Measurements from ENCODE around the gene LCA5. TPM values are rescaled to one million over a fixed set of nuclear protein-coding genes. Genes with fewer than 3 reads are reported as not detected.

LCA5 gene
- total and polyA plus RNA-seq, 8 donors = 5.1 to 19.3 (median 14.6) TPM

DNA sequence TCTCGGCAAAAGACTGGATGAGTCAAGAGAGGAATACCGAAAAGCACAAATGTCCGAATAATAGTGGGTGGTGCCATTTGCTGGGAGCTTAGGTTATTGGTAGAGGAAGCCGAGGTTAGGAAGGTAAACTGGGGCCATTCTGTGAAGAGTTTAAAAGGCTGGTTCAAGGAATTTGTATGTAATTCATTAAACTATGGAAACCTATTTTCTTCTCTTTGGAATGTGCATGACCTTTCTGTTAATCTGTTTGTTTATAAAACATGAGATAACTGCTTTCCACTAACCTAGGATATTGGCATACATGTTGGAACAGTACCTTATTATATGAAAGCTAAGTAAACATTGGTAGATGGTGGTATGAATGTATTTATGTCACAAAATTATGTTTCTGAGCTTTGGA is 71.8 kb downstream of the LCA5 start:
- TF ChIP-seq, protein P1, sequence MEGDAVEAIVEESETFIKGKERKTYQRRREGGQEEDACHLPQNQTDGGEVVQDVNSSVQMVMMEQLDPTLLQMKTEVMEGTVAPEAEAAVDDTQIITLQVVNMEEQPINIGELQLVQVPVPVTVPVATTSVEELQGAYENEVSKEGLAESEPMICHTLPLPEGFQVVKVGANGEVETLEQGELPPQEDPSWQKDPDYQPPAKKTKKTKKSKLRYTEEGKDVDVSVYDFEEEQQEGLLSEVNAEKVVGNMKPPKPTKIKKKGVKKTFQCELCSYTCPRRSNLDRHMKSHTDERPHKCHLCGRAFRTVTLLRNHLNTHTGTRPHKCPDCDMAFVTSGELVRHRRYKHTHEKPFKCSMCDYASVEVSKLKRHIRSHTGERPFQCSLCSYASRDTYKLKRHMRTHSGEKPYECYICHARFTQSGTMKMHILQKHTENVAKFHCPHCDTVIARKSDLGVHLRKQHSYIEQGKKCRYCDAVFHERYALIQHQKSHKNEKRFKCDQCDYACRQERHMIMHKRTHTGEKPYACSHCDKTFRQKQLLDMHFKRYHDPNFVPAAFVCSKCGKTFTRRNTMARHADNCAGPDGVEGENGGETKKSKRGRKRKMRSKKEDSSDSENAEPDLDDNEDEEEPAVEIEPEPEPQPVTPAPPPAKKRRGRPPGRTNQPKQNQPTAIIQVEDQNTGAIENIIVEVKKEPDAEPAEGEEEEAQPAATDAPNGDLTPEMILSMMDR (IDR thresholded peaks at IDR 0.05) = no peak
- Histone ChIP-seq H3K4me1 (no peaks in the 10 kb centered on the region), H3K27me3 (no peaks in the 10 kb centered on the region), H3K27ac (no peak overlapping the region), H3K4me3 (no peak overlapping the region), H3K36me3 (no peaks in the 10 kb centered on the region), H3K9me3 (no peaks in the 10 kb centered on the region)
- intact Hi-C loops (cut with DNase I) = no loop called here
- DNase-seq (no peak), ATAC-seq (no peak)

DNA sequence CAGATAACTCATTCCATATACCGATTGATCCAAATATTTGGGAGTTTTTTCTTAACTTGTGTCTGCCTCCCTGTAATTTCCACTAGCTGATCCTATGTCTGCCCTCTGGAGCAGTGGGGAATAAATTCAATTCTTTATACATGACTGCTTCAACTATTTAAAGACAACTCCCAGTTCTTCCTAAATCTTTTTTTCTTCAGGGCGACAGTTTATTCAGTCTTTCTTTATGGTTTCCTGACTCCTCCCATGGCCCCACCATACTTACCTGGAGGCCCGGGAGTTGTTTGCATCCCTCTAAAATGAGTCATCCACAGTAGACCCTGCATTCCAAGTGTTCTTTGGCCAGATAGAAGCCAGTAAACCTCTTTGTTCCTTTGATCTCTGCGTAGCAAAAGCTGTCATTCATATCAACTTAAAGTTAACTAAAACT is 73.6 kb downstream of the LCA5 start:
- Histone ChIP-seq H3K4me1 (no peaks in the 10 kb centered on the region), H3K27me3 (no peaks in the 10 kb centered on the region), H3K27ac (no peak overlapping the region), H3K36me3 (no peaks in the 10 kb centered on the region), H3K9me3 (no peaks in the 10 kb centered on the region), H3K4me3 (no peak overlapping the region)
- ATAC-seq (peak; percentile 44), DNase-seq (no peak)
- TF ChIP-seq, protein P1 (IDR thresholded peaks at IDR 0.05) = no peak
- intact Hi-C loops (cut with DNase I) = no loop called here

DNA sequence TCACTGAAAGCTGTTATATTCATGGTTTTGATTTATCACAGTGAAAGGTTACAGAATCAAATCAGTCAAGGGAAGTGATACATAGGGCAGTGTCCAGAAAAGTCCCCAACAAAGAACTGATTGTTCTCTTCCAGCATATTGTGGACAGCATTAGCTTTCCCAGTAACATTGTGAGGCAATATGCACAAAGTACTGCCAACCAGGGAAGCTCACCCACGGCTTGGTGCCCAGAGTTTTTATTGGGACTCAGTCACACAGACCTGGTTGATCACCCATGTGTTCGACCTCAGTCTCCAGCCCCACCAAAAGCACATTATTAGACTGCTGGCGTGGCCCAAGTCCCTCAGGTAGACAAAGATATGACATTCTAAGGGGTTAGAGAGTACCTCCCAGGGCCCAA is 76.0 kb downstream of the LCA5 start:
- H3K27ac ChIP-seq = no peak overlapping the region
- TF ChIP-seq, protein P1 (IDR thresholded peaks at IDR 0.05) = no peak
- intact Hi-C loops (cut with DNase I) = no loop called here
- no peak for DNase-seq
- no peaks in the 10 kb centered on the region for H3K4me1 ChIP-seq
- no peak overlapping the region for H3K4me3 ChIP-seq
- no peaks in the 10 kb centered on the region for H3K36me3 ChIP-seq
- no peaks in the 10 kb centered on the region for H3K9me3 ChIP-seq
- H3K27me3 ChIP-seq = no peaks in the 10 kb centered on the region
- ATAC-seq = no peak

DNA sequence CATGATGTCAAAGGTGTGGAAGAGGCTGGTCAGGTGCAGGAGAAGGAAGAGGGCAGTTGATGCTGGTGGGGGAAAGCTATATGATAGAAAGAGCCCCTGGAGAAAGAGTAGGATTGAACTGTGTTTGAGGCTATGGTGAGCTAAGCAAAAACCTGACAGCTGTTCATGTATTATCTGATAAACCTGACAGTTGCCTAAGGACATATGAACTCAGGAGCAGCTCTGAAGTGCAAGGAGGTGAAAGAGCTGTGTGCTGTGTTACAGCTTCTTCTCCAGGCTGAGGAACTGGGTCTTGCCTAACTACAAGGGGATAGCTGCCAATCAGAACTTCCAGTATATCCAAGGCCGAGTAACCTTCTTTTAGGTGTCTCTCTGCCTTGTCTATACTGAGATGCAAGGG is 81.8 kb downstream of the LCA5 start:
- no peak for DNase-seq
- ATAC-seq = no peak
- no peak overlapping the region for H3K27ac ChIP-seq
- peaks cover 4% of the 10 kb centered on the region in 2 donors for H3K4me1 ChIP-seq
- H3K27me3 ChIP-seq = no peaks in the 10 kb centered on the region
- no peak overlapping the region for H3K4me3 ChIP-seq
- intact Hi-C loops (cut with DNase I) = no loop called here
- TF ChIP-seq, protein P1 (IDR thresholded peaks at IDR 0.05) = no peak
- no peaks in the 10 kb centered on the region for H3K9me3 ChIP-seq
- no peaks in the 10 kb centered on the region for H3K36me3 ChIP-seq

DNA sequence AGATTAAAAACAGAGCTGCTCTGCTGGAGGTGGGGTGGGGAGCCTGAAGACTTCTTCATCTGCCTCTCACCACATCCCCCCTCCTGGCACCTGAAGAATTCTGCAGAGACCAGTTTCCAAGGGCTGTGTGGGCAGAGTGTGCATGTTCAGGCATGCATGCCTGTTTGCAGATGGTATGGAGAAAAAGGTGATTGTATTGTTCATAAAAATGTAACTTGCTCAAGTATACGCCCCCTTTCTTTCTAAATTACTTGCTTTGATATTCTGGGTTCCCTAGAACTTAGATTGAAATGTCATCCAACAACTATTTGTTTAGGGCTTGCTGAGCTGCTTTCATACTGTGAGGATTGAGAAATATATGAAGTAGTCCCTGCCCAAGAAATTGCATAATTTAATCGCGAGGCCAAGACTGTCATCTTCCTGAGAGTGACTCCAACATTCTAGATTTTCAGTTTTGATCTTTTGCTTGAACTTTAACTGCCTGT is 83.6 kb downstream of the LCA5 start:
- no peak overlapping the region for H3K4me3 ChIP-seq
- DNase-seq (peak in 2 of 4 donors; percentile 53 to 68), ATAC-seq (peak; percentile 79)
- peaks cover 4% of the 10 kb centered on the region in 2 donors for H3K4me1 ChIP-seq
- H3K27ac ChIP-seq = no peak overlapping the region
- no peaks in the 10 kb centered on the region for H3K27me3 ChIP-seq
- TF ChIP-seq, protein P1 (IDR thresholded peaks at IDR 0.05) = no peak
- no peaks in the 10 kb centered on the region for H3K36me3 ChIP-seq
- intact Hi-C loops (cut with DNase I) = no loop called here
- no peaks in the 10 kb centered on the region for H3K9me3 ChIP-seq

Data from left lung (tissue), 10 donors.